HepG2 (cell line): ENCODE results near the gene TBCD. TPM values are rescaled to one million over a fixed set of nuclear protein-coding genes. Genes with fewer than 3 reads are reported as not detected.

Experiments used
- ATAC-seq: fragments of 200-7000 bp; cut with Tn5 transposase; 3 replicates; pipeline ENCODE4 v1.9.1; 2020; ENCODE audit warnings: mild to moderate bottlenecking, moderate library complexity
- BruUV-seq: library from RNA; stranded (reverse); fragments of 400-500 nt; replicated peaks from 2 replicates; lab custom pipeline; 2021; lab: Mats Ljungman, UMichigan
- CTCF ChIA-PET: fragments of 300-600 bp; formaldehyde crosslinking; extraction: SDS; loops from one replicate; lab custom pipeline; 2021; ENCODE audit warnings: low total read pairs, inconsistent platforms, low intra/inter-chr PET ratio; lab: Yijun Ruan, JAX
- POLR2A ChIA-PET: fragments of 350-600 bp; sonication (Branson Sonifier 250); formaldehyde crosslinking; loops from one replicate; lab custom pipeline; 2020; ENCODE audit warnings: antibody characterized with exemption, inconsistent platforms; lab: Yijun Ruan, JAX
- DNase-seq: peaks from one replicate; pipeline ENCODE4 v3.0.0-alpha.2; 2015; ENCODE audit warnings: low spot score
- FAIRE-seq: peaks from 3 replicates; lab custom pipeline; 2011; peaks lifted over from hg19 to GRCh38; lab: Jason Lieb, UNC
- H2AFZ ChIP-seq: one replicate; pipeline ENCODE4 v1.6.1; 2011; ENCODE audit warnings: low read length, inconsistent platforms
- H3K27ac ChIP-seq: fragments of 300-600 bp; 3 replicates; pipeline ENCODE4 v1.8.0; 2011; ENCODE audit warnings: mixed run types, mild to moderate bottlenecking, mixed read lengths, low read length, inconsistent platforms; ENCODE audit not compliant: insufficient read depth; ENCODE audit errors: extremely low read length
- H3K27me3 ChIP-seq, 2 experiments: fragments of 200-600 bp in 1 of 2; 2 replicates in 1 of 2; 3 replicates in 1 of 2; pipeline versions ENCODE4 v1.6.0 to v1.8.0; 2011; ENCODE audit warnings: low read length in 2 of 2, mild to moderate bottlenecking in 2 of 2, moderate library complexity in 2 of 2, inconsistent platforms in 1 of 2; ENCODE audit not compliant: insufficient read depth in 2 of 2, control insufficient read depth in 1 of 2
- H3K36me3 ChIP-seq, 2 experiments: fragments of 200-600 bp in 1 of 2; replicated peaks in 1 of 2; 2 replicates in 1 of 2; 3 replicates in 1 of 2; pipeline versions ENCODE4 v1.5.1 to v1.8.0; 2011; ENCODE audit warnings: low read length in 2 of 2, inconsistent platforms in 1 of 2; ENCODE audit not compliant: insufficient read depth in 2 of 2, control insufficient read depth in 1 of 2
- H3K4me1 ChIP-seq: 2 replicates; pipeline ENCODE4 v1.5.1; 2012; ENCODE audit warnings: low read length, inconsistent platforms; ENCODE audit not compliant: insufficient read depth
- H3K4me2 ChIP-seq: 2 replicates; pipeline ENCODE4 v1.6.0; 2011; ENCODE audit warnings: low read depth, low read length, inconsistent platforms
- H3K4me3 ChIP-seq, 3 experiments: fragments of 200-600 bp in 1 of 3; sonication (generic), shearing (Covaris generic) in 1 of 3; replicated peaks in 1 of 3; 2 replicates each; pipeline ENCODE4 v1.5.1; 2011 to 2016; ENCODE audit warnings: low read length in 3 of 3, inconsistent platforms in 2 of 3, low read depth in 2 of 3, mild to moderate bottlenecking in 2 of 3, control low read depth in 1 of 3, mixed read lengths in 1 of 3; ENCODE audit not compliant: insufficient read depth in 1 of 3
- H3K79me2 ChIP-seq: one replicate; pipeline ENCODE4 v1.6.1; 2011; ENCODE audit warnings: low read length, inconsistent platforms; ENCODE audit not compliant: insufficient read depth
- H3K9ac ChIP-seq: 2 replicates; pipeline ENCODE4 v1.6.0; 2011; ENCODE audit warnings: mild to moderate bottlenecking, low read depth, low read length, inconsistent platforms; ENCODE audit not compliant: insufficient read depth
- H3K9me3 ChIP-seq: 2 replicates; pipeline ENCODE4 v1.5.1; 2012; ENCODE audit warnings: mild to moderate bottlenecking, low read length
- H4K20me1 ChIP-seq: 2 replicates; pipeline ENCODE4 v1.6.0; 2011; ENCODE audit warnings: inconsistent platforms, mild to moderate bottlenecking, low read length, moderate library complexity; ENCODE audit not compliant: insufficient read depth
- CHD4 ChIP-seq: fragments of 200-600 bp; sonication (generic); IDR thresholded peaks from 2 replicates; pipeline ENCODE4 v1.7.0; 2017; ENCODE audit warnings: mild to moderate bottlenecking, low read length, borderline replicate concordance
- HIVEP1 ChIP-seq: sonication (generic); formaldehyde crosslinking; IDR thresholded peaks from 2 replicates; pipeline ENCODE4 v1.4.0; 2020; ENCODE audit warnings: mild to moderate bottlenecking, missing genetic modification reagents
- KMT2A ChIP-seq: sonication (generic); formaldehyde crosslinking; IDR thresholded peaks from 2 replicates; pipeline ENCODE4 v1.4.0; 2020; ENCODE audit warnings: missing genetic modification reagents
- SMAD9 ChIP-seq: sonication (generic); formaldehyde crosslinking; IDR thresholded peaks from 2 replicates; pipeline ENCODE4 v1.5.1; 2020; ENCODE audit warnings: mild to moderate bottlenecking, missing genetic modification reagents
- ZNF253 ChIP-seq: sonication (generic); formaldehyde crosslinking; IDR thresholded peaks from 2 replicates; pipeline ENCODE4 v1.8.0; 2022; ENCODE audit warnings: mild to moderate bottlenecking, missing genetic modification reagents, borderline replicate concordance
- ZNF547 ChIP-seq: sonication (generic); formaldehyde crosslinking; IDR thresholded peaks from 2 replicates; pipeline ENCODE4 v1.5.1; 2020; ENCODE audit warnings: mild to moderate bottlenecking, missing genetic modification reagents
- ZNF564 ChIP-seq: sonication (generic); formaldehyde crosslinking; IDR thresholded peaks from 2 replicates; pipeline ENCODE4 v1.8.1; 2023; ENCODE audit warnings: mild to moderate bottlenecking, missing genetic modification reagents
- WGBS: methylation state at CpG from one replicate; pipeline ENCODE4 v1.1.6; 2017; ENCODE audit warnings: low lambda C conversion rate; 5-methylcytosine and 5-hydroxymethylcytosine counted together
- in situ Hi-C: cut with HindIII; loops from 2 replicates; pipeline ENCODE4 v1.10.0; 2017; ENCODE audit warnings: low pct_unique_long_range_greater_than_20kb; ENCODE audit not compliant: extremely low pct_ligation_motif_present
- intact Hi-C: fragments of 100-400 bp; cut with micrococcal nuclease; formaldehyde crosslinking; loops from one replicate; pipeline ENCODE4 v1.10.0; 2022; ENCODE audit not compliant: unreplicated experiment
- polyA plus RNA-seq, 8 experiments: library from polyadenylated mRNA; depleted of rRNA in 3 of 8; stranded (reverse) in 7 of 8; unstranded in 1 of 8; fragments of >200 nt; fragmentation: Illumina TruSeq in 4 of 8; extraction: Trizol in 4 of 8; gene quantifications; 2 replicates each; pipeline versions ENCODE4 v1.2.1 to v1.2.3, GENCODE V29; 2011 to 2016; ENCODE audit warnings: low read depth in 4 of 8, missing spikeins in 1 of 8, mixed read lengths in 1 of 8; ENCODE audit not compliant: insufficient read depth in 1 of 8
- total RNA-seq, 5 experiments: library from RNA; depleted of rRNA; stranded (reverse); fragments of >200 nt; fragmentation: Illumina TruSeq; extraction: Trizol; gene quantifications; 2 replicates each; pipeline ENCODE4 v1.2.3, GENCODE V29; 2016; ENCODE audit warnings: low read depth in 1 of 5
- TF ChIP-seq, protein P1 (sequence below): IDR thresholded peaks from 2 replicates; pipeline ENCODE4 v1.6.1; 2016; ENCODE audit warnings: control low read depth
- TF ChIP-seq, protein P2 (sequence below): sonication (generic); formaldehyde crosslinking; IDR thresholded peaks from 2 replicates; pipeline ENCODE4 v1.5.0; 2020; ENCODE audit warnings: missing genetic modification reagents
- TF ChIP-seq, protein P3 (sequence below): sonication (generic); formaldehyde crosslinking; IDR thresholded peaks from 2 replicates; pipeline ENCODE4 v1.5.0; 2020; ENCODE audit warnings: missing genetic modification reagents
- TF ChIP-seq, protein P4 (sequence below): sonication (generic); formaldehyde crosslinking; IDR thresholded peaks from 2 replicates; pipeline ENCODE4 v1.4.0; 2020; ENCODE audit warnings: missing genetic modification reagents, borderline replicate concordance
- TF ChIP-seq, protein P5 (sequence below): fragments of 450-650 bp; IDR thresholded peaks from 2 replicates; pipeline ENCODE4 v1.6.1; 2016

Gene TBCD
- total and polyA plus RNA-seq, 2 of the 13 experiments (the other 11 are each of a cell fraction or from before 2014, with no cell fraction given): 33.9 to 54.8 TPM

DNA sequence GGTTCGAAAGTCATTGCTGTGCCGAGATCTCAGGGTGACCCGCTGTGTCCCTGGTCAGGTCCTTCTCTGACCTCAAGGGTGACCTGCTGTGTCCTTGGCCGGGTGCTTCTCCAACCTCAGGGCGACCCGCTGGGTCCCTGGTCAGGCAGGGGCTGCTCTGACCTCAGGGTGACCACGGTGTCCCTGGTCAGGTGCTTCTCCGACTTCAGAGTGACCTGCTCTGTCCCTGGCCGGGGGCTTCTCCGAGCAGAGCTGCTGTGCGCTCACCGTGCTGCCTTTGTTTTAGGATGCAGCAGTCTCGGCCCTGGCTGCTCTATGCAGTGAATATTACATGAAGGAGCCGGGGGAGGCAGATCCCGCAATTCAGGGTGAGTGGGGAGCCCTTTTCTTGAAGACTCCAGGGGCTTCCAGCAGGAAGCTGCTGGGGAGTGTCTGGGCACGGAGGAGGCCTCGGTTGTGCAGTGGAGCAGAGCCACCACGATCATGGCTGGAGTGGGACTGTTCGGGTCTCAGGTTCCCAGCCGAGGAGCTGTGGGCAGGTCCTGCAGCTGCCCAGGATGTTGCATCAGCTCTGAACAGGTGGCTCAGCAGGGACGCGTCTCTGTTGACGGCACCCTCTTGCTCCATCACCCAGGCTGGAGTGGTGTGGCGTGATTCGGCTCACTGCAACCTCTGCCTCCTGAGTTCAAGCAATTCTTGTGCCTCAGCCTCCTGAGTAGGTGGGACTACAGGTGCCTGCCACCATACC lies 171.7 kb downstream of the TBCD start:
- Histone ChIP-seq H4K20me1 (no peaks in the 10 kb centered on the region), H3K9me3 (no peaks in the 10 kb centered on the region), H3K4me1 (peaks cover 12% of the 10 kb centered on the region), H3K36me3 (peaks cover 24 to 28% of the 10 kb centered on the region in 2 experiments; a peak in 4 of 5 replicates), H3K27ac (no peak overlapping the region), H3K9ac (no peak overlapping the region), H3K4me2 (no peak overlapping the region), H3K79me2 (no peaks in the 10 kb centered on the region), H2AFZ (no peak overlapping the region), H3K27me3 (no peaks in the 10 kb centered on the region), H3K4me3 (no peak overlapping the region)
- DNase-seq: no peak
- FAIRE-seq: no peak
- in situ Hi-C loops: no loop called here
- 97% methylated on average over 20 of the region's 25 CpGs for WGBS
- ChIA-PET POLR2A (no interaction called here), CTCF (no interaction called here)
- TF ChIP-seq SMAD9 (CRISPR knock-in tag) (no peak), ZNF564 (CRISPR knock-in tag) (no peak), ZNF253 (CRISPR knock-in tag) (no peak), CHD4 (no peak), ZNF547 (no peak), KMT2A (CRISPR knock-in tag) (no peak), HIVEP1 (no peak)
- TF ChIP-seq, protein P1, sequence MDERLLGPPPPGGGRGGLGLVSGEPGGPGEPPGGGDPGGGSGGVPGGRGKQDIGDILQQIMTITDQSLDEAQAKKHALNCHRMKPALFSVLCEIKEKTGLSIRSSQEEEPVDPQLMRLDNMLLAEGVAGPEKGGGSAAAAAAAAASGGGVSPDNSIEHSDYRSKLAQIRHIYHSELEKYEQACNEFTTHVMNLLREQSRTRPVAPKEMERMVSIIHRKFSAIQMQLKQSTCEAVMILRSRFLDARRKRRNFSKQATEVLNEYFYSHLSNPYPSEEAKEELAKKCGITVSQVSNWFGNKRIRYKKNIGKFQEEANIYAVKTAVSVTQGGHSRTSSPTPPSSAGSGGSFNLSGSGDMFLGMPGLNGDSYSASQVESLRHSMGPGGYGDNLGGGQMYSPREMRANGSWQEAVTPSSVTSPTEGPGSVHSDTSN: no peak
- TF ChIP-seq, protein P2, sequence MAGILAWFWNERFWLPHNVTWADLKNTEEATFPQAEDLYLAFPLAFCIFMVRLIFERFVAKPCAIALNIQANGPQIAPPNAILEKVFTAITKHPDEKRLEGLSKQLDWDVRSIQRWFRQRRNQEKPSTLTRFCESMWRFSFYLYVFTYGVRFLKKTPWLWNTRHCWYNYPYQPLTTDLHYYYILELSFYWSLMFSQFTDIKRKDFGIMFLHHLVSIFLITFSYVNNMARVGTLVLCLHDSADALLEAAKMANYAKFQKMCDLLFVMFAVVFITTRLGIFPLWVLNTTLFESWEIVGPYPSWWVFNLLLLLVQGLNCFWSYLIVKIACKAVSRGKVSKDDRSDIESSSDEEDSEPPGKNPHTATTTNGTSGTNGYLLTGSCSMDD: no peak
- TF ChIP-seq, protein P3, sequence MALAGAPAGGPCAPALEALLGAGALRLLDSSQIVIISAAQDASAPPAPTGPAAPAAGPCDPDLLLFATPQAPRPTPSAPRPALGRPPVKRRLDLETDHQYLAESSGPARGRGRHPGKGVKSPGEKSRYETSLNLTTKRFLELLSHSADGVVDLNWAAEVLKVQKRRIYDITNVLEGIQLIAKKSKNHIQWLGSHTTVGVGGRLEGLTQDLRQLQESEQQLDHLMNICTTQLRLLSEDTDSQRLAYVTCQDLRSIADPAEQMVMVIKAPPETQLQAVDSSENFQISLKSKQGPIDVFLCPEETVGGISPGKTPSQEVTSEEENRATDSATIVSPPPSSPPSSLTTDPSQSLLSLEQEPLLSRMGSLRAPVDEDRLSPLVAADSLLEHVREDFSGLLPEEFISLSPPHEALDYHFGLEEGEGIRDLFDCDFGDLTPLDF (CRISPR knock-in tag): no peak
- TF ChIP-seq, protein P4, sequence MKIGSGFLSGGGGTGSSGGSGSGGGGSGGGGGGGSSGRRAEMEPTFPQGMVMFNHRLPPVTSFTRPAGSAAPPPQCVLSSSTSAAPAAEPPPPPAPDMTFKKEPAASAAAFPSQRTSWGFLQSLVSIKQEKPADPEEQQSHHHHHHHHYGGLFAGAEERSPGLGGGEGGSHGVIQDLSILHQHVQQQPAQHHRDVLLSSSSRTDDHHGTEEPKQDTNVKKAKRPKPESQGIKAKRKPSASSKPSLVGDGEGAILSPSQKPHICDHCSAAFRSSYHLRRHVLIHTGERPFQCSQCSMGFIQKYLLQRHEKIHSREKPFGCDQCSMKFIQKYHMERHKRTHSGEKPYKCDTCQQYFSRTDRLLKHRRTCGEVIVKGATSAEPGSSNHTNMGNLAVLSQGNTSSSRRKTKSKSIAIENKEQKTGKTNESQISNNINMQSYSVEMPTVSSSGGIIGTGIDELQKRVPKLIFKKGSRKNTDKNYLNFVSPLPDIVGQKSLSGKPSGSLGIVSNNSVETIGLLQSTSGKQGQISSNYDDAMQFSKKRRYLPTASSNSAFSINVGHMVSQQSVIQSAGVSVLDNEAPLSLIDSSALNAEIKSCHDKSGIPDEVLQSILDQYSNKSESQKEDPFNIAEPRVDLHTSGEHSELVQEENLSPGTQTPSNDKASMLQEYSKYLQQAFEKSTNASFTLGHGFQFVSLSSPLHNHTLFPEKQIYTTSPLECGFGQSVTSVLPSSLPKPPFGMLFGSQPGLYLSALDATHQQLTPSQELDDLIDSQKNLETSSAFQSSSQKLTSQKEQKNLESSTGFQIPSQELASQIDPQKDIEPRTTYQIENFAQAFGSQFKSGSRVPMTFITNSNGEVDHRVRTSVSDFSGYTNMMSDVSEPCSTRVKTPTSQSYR: no peak
- TF ChIP-seq, protein P5, sequence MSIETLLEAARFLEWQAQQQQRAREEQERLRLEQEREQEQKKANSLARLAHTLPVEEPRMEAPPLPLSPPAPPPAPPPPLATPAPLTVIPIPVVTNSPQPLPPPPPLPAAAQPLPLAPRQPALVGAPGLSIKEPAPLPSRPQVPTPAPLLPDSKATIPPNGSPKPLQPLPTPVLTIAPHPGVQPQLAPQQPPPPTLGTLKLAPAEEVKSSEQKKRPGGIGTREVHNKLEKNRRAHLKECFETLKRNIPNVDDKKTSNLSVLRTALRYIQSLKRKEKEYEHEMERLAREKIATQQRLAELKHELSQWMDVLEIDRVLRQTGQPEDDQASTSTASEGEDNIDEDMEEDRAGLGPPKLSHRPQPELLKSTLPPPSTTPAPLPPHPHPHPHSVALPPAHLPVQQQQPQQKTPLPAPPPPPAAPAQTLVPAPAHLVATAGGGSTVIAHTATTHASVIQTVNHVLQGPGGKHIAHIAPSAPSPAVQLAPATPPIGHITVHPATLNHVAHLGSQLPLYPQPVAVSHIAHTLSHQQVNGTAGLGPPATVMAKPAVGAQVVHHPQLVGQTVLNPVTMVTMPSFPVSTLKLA: no peak
- intact Hi-C loops: no loop called here
- ATAC-seq: no peak
- no TSS peak for BruUV-seq
